MM.1S (cell line): ENCODE data around the gene MT1M.

Experiments used
- DNase-seq: peaks from one replicate; pipeline ENCODE4 v3.0.0-alpha.2; 2015
- H2AFZ ChIP-seq: fragments of 300-600 bp; sonication (generic); 2 replicates; pipeline ENCODE4 v1.6.0; 2016; ENCODE audit warnings: antibody characterized with exemption, low read length
- H3F3A ChIP-seq: fragments of 300-600 bp; sonication (generic); 2 replicates; pipeline ENCODE4 v1.6.1; 2016; ENCODE audit warnings: mild to moderate bottlenecking, antibody characterized with exemption, low read length, moderate library complexity, mixed read lengths; ENCODE audit not compliant: insufficient read depth
- H3K27ac ChIP-seq: fragments of 300-600 bp; sonication (generic); 2 replicates; pipeline ENCODE4 v1.5.1; 2016; ENCODE audit warnings: mild to moderate bottlenecking, low read length
- H3K27me3 ChIP-seq: fragments of 300-600 bp; sonication (generic); replicated peaks from 2 replicates; pipeline ENCODE4 v1.6.0; 2016; ENCODE audit warnings: low read length; ENCODE audit not compliant: insufficient read depth
- H3K36me3 ChIP-seq: fragments of 300-600 bp; sonication (generic); replicated peaks from 2 replicates; pipeline ENCODE4 v1.6.1; 2016; ENCODE audit warnings: mild to moderate bottlenecking, low read length, mixed read lengths; ENCODE audit not compliant: insufficient read depth
- H3K4me1 ChIP-seq: fragments of 300-600 bp; sonication (generic); 2 replicates; pipeline ENCODE4 v1.6.1; 2016; ENCODE audit warnings: low read length, mixed read lengths
- H3K4me2 ChIP-seq: fragments of 300-600 bp; sonication (generic); 2 replicates; pipeline ENCODE4 v1.6.0; 2016; ENCODE audit warnings: low read depth, low read length
- H3K4me3 ChIP-seq: fragments of 300-600 bp; sonication (generic); 2 replicates; pipeline ENCODE4 v1.5.1; 2016; ENCODE audit warnings: low read length, mixed read lengths
- H3K79me2 ChIP-seq: fragments of 300-600 bp; sonication (generic); 2 replicates; pipeline ENCODE4 v1.6.1; 2016; ENCODE audit warnings: mixed run types, low read length, mixed read lengths
- H3K9ac ChIP-seq: fragments of 300-600 bp; sonication (generic); 2 replicates; pipeline ENCODE4 v1.6.1; 2016; ENCODE audit warnings: low read length, mixed read lengths
- H3K9me2 ChIP-seq: fragments of 300-600 bp; sonication (generic); replicated peaks from 2 replicates; pipeline ENCODE4 v1.6.1; 2016; ENCODE audit warnings: mild to moderate bottlenecking, low read length, mixed read lengths; ENCODE audit not compliant: insufficient read depth
- H3K9me3 ChIP-seq: fragments of 300-600 bp; sonication (generic); replicated peaks from 2 replicates; pipeline ENCODE4 v1.6.1; 2016; ENCODE audit warnings: mild to moderate bottlenecking, low read length, mixed read lengths; ENCODE audit not compliant: insufficient read depth
- H4K20me1 ChIP-seq: fragments of 300-600 bp; sonication (generic); 2 replicates; pipeline ENCODE4 v1.6.1; 2016; ENCODE audit warnings: mild to moderate bottlenecking, low read length, moderate library complexity, mixed read lengths; ENCODE audit not compliant: insufficient read depth
- EZH2 ChIP-seq: fragments of 300-600 bp; sonication (generic); optimal IDR thresholded peaks from 2 replicates; pipeline ENCODE3; 2017; ENCODE audit warnings: low read depth, mild to moderate bottlenecking, antibody characterized with exemption, low read length, mixed read lengths
- EZH2phosphoT487 ChIP-seq: fragments of 300-600 bp; sonication (generic); IDR thresholded peaks from 2 replicates; pipeline ENCODE4 v1.6.1; 2018; ENCODE audit warnings: antibody characterized with exemption, low read length
- TF ChIP-seq, protein P1 (sequence below): fragments of 300-600 bp; sonication (generic); IDR thresholded peaks from 2 replicates; pipeline ENCODE4 v1.5.1; 2016; ENCODE audit warnings: antibody characterized with exemption, low read length, mixed read lengths

MT1M gene

DNA sequence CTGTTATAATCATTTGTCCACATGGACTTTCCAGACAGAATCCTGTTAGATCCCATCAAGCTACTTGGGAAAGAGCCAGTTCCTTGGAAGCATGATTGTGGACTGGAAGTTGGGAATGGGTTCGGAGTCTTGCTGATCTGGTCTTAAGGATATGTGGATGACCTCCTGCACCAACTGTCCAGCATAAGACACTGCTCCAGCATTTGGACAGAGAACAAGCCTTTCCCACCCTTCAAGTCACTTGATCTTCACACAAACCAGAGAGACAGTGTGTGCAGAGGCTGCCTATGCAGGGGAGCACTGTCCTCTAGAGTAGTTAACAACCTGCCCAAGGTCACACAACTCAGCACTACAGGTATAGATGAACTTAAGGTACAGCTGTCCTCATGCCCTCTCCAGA lies 13.4 kb downstream of the MT1M start:
- H3K27me3 ChIP-seq, result peaks cover 35% of the 10 kb centered on the region
- no peaks in the 10 kb centered on the region for H3K79me2 ChIP-seq
- DNase-seq, result no peak
- no peaks in the 10 kb centered on the region for H3F3A ChIP-seq
- no peaks in the 10 kb centered on the region for H3K4me1 ChIP-seq
- no peak overlapping the region for H3K9ac ChIP-seq
- no peaks in the 10 kb centered on the region for H3K36me3 ChIP-seq
- H2AFZ ChIP-seq, result no peak overlapping the region
- H3K27ac ChIP-seq, result no peak overlapping the region
- H3K9me2 ChIP-seq, result no peaks in the 10 kb centered on the region
- H3K4me2 ChIP-seq, result no peak overlapping the region
- TF ChIP-seq, protein P1, sequence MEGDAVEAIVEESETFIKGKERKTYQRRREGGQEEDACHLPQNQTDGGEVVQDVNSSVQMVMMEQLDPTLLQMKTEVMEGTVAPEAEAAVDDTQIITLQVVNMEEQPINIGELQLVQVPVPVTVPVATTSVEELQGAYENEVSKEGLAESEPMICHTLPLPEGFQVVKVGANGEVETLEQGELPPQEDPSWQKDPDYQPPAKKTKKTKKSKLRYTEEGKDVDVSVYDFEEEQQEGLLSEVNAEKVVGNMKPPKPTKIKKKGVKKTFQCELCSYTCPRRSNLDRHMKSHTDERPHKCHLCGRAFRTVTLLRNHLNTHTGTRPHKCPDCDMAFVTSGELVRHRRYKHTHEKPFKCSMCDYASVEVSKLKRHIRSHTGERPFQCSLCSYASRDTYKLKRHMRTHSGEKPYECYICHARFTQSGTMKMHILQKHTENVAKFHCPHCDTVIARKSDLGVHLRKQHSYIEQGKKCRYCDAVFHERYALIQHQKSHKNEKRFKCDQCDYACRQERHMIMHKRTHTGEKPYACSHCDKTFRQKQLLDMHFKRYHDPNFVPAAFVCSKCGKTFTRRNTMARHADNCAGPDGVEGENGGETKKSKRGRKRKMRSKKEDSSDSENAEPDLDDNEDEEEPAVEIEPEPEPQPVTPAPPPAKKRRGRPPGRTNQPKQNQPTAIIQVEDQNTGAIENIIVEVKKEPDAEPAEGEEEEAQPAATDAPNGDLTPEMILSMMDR, result no peak
- no peak for TF ChIP-seq EZH2phosphoT487
- no peak for TF ChIP-seq EZH2
- H4K20me1 ChIP-seq, result no peaks in the 10 kb centered on the region
- no peak overlapping the region for H3K4me3 ChIP-seq
- H3K9me3 ChIP-seq, result no peaks in the 10 kb centered on the region

DNA sequence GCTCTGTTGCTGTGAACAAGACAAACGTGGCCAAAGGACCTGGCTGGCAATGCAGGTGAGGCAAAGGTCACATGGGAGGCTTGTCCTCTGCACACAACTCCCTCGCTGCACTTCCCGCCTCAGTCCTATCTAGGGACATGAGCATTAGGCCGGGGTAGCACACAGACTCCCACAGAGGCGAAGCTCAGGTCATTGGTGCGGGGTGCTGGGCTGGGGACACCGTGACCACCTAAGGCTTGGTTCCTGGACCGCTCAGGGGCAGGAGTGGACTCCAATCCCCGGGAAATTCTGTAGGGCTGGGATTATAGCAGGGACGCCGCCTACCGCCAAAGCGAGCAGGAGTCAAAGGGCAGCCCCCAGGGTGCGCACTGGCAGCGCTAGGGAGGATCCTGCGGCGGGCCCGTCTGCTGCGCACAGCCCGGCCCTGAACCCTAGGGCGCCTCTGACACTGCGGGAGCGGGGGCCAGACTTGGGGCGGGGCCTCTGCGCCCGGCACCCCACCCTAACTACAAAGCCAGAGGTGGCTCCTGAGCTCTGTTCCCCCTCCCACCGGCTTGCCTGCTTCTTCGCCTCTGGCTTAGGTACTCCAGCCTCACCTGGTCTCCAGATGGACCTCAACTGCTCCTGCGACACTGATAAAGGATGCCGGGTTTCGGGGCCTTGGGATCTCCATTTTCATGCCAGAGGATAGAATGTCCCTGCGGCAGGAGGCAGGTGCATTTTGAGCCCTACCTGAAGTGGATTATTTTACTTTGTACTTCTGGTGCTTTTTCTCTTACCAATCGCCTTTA lies 15.4 kb downstream of the MT1M start:
- Histone ChIP-seq H3F3A (no peaks in the 10 kb centered on the region), H4K20me1 (no peaks in the 10 kb centered on the region), H3K9me3 (no peaks in the 10 kb centered on the region), H3K4me3 (no peak overlapping the region), H3K36me3 (no peaks in the 10 kb centered on the region), H3K4me2 (no peak overlapping the region), H3K27me3 (peaks cover 53% of the 10 kb centered on the region), H2AFZ (no peak overlapping the region), H3K9ac (no peak overlapping the region), H3K4me1 (no peaks in the 10 kb centered on the region), H3K79me2 (no peaks in the 10 kb centered on the region), H3K27ac (no peak overlapping the region), H3K9me2 (no peaks in the 10 kb centered on the region)
- no peak for TF ChIP-seq EZH2phosphoT487
- TF ChIP-seq, protein P1, result no peak
- no peak for TF ChIP-seq EZH2
- no peak for DNase-seq

DNA sequence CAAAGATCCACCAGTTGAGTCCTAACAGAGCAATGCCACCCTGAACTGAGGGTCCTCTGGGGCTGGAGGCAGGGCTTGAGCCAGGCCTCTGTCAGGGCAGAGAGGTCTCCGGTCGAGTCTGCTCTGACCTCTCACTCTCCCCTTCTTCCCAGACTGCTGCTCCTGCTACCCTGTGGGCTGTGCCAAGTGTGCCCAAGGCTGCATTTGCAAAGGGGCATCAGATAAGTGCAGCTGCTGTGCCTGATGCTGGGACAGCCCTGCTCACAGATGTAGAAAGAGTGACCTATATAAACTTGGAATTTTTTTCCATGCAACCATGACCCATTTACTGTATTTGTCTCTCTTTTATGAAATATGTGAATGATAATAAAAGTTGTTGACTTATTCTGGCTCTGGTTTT lies 16.8 kb downstream of the MT1M start:
- no peaks in the 10 kb centered on the region for H3K4me1 ChIP-seq
- H3K9me3 ChIP-seq, result no peaks in the 10 kb centered on the region
- H3K9me2 ChIP-seq, result no peaks in the 10 kb centered on the region
- no peak overlapping the region for H3K4me2 ChIP-seq
- H4K20me1 ChIP-seq, result no peaks in the 10 kb centered on the region
- H3K9ac ChIP-seq, result no peak overlapping the region
- H3K27ac ChIP-seq, result no peak overlapping the region
- no peaks in the 10 kb centered on the region for H3F3A ChIP-seq
- H3K4me3 ChIP-seq, result no peak overlapping the region
- no peak for DNase-seq
- H2AFZ ChIP-seq, result no peak overlapping the region
- no peaks in the 10 kb centered on the region for H3K36me3 ChIP-seq
- peaks cover 54% of the 10 kb centered on the region for H3K27me3 ChIP-seq
- no peak for TF ChIP-seq EZH2
- TF ChIP-seq, protein P1, result no peak
- no peak for TF ChIP-seq EZH2phosphoT487
- H3K79me2 ChIP-seq, result no peaks in the 10 kb centered on the region
